ENCODE measurements around the gene GNB4.

Gene GNB4

GRCh38 chr3:179416681-179417080 is 34.6 kb downstream of the GNB4 start:
- Histone ChIP-seq H3F3A (ENCODE audit: insufficient read depth, low read length) (no peaks in the 10 kb centered on the region), H3K4me3 (ENCODE audit: low read length) (no peak overlapping the region), H4K20me1 (ENCODE audit: insufficient read depth, low read length) (no peaks in the 10 kb centered on the region), H3K9me3 (replicated peaks; ENCODE audit: insufficient read depth, low read length) (no peaks in the 10 kb centered on the region), H2AFZ (ENCODE audit: low read length) (no peak overlapping the region), H3K79me2 (ENCODE audit: low read length) (no peaks in the 10 kb centered on the region), H3K27ac (ENCODE audit: low read length) (no peak overlapping the region), H3K36me3 (replicated peaks; ENCODE audit: insufficient read depth, low read length) (no peaks in the 10 kb centered on the region), H3K4me1 (ENCODE audit: low read length) (no peaks in the 10 kb centered on the region), H3K9ac (ENCODE audit: low read length) (no peak overlapping the region), H3K4me2 (ENCODE audit: low read depth, low read length) (no peak overlapping the region), H3K9me2 (replicated peaks; ENCODE audit: insufficient read depth, low read length) (no peaks in the 10 kb centered on the region), H3K27me3 (replicated peaks; ENCODE audit: insufficient read depth, low read length) (no peaks in the 10 kb centered on the region)
- no peak for DNase-seq
- TF ChIP-seq EZH2 (optimal IDR thresholded peaks at IDR 0.05; ENCODE audit: low read depth, low read length) (no peak), EZH2phosphoT487 (IDR thresholded peaks at IDR 0.05; ENCODE audit: low read length) (no peak), CTCF (IDR thresholded peaks at IDR 0.05; ENCODE audit: low read length) (no peak)

- H3K27me3 ChIP-seq (replicated peaks; ENCODE audit: insufficient read depth, low read length), result no peaks in the 10 kb centered on the region
- no peak overlapping the region for H3K9ac ChIP-seq (ENCODE audit: low read length)
- no peaks in the 10 kb centered on the region for H4K20me1 ChIP-seq (ENCODE audit: insufficient read depth, low read length)
- TF ChIP-seq EZH2 (optimal IDR thresholded peaks at IDR 0.05; ENCODE audit: low read depth, low read length) (no peak), EZH2phosphoT487 (IDR thresholded peaks at IDR 0.05; ENCODE audit: low read length) (no peak), CTCF (IDR thresholded peaks at IDR 0.05; ENCODE audit: low read length) (no peak)
- H3K9me3 ChIP-seq (replicated peaks; ENCODE audit: insufficient read depth, low read length), result no peaks in the 10 kb centered on the region
- H3K9me2 ChIP-seq (replicated peaks; ENCODE audit: insufficient read depth, low read length), result no peaks in the 10 kb centered on the region
- H3K36me3 ChIP-seq (replicated peaks; ENCODE audit: insufficient read depth, low read length), result no peaks in the 10 kb centered on the region
- DNase-seq, result no peak
- H3F3A ChIP-seq (ENCODE audit: insufficient read depth, low read length), result 0 out of 2 replicates have a peak, but pooled peaks cover 7% of the 10 kb centered on the region
- no peak overlapping the region for H2AFZ ChIP-seq (ENCODE audit: low read length)
- H3K4me3 ChIP-seq (ENCODE audit: low read length), result no peak overlapping the region
- no peak overlapping the region for H3K4me2 ChIP-seq (ENCODE audit: low read depth, low read length)
- H3K27ac ChIP-seq (ENCODE audit: low read length), result no peak overlapping the region
- no peaks in the 10 kb centered on the region for H3K79me2 ChIP-seq (ENCODE audit: low read length)
- H3K4me1 ChIP-seq (ENCODE audit: low read length), result peaks cover 9% of the 10 kb centered on the region; the same call in 1 of the 2 replicates
Observed at GRCh38 chr3:179415377-179415776, 35.9 kb downstream of the GNB4 start.

- Histone ChIP-seq H3K9ac (ENCODE audit: low read length) (no peak overlapping the region), H4K20me1 (ENCODE audit: insufficient read depth, low read length) (no peaks in the 10 kb centered on the region), H3K27me3 (replicated peaks; ENCODE audit: insufficient read depth, low read length) (no peaks in the 10 kb centered on the region), H3K4me1 (ENCODE audit: low read length) (peaks cover 9% of the 10 kb centered on the region; the same call in 1 of the 2 replicates), H3K9me2 (replicated peaks; ENCODE audit: insufficient read depth, low read length) (no peaks in the 10 kb centered on the region), H3K79me2 (ENCODE audit: low read length) (no peaks in the 10 kb centered on the region), H3K4me2 (ENCODE audit: low read depth, low read length) (no peak overlapping the region), H2AFZ (ENCODE audit: low read length) (no peak overlapping the region), H3K9me3 (replicated peaks; ENCODE audit: insufficient read depth, low read length) (no peaks in the 10 kb centered on the region), H3F3A (ENCODE audit: insufficient read depth, low read length) (peaks cover 7% of the 10 kb centered on the region; the same call in 1 of the 2 replicates), H3K36me3 (replicated peaks; ENCODE audit: insufficient read depth, low read length) (no peaks in the 10 kb centered on the region), H3K4me3 (ENCODE audit: low read length) (no peak overlapping the region), H3K27ac (ENCODE audit: low read length) (no peak overlapping the region)
- TF ChIP-seq CTCF (IDR thresholded peaks at IDR 0.05; ENCODE audit: low read length) (no peak), EZH2 (optimal IDR thresholded peaks at IDR 0.05; ENCODE audit: low read depth, low read length) (no peak), EZH2phosphoT487 (IDR thresholded peaks at IDR 0.05; ENCODE audit: low read length) (no peak)
- no peak for DNase-seq
Observed at GRCh38 chr3:179414804-179415203, 36.5 kb downstream of the GNB4 start.

Data from MM.1S (cell line).